HCT116 (cell line): ENCODE measurements around the gene SH3D21. TPM values are rescaled to one million over a fixed set of nuclear protein-coding genes. Genes with fewer than 3 reads are reported as not detected.

Experiments used
- ATAC-seq: fragments of 200-7000 bp; cut with Tn5 transposase; 2 replicates; pipeline ENCODE4 v1.9.1; 2020; ENCODE audit warnings: mild to moderate bottlenecking, moderate library complexity
- BruUV-seq: library from RNA; stranded (reverse); fragments of 400-500 nt; replicated peaks from 2 replicates; lab custom pipeline; 2021; lab: Mats Ljungman, UMichigan
- CTCF ChIA-PET: fragments of 300-600 bp; sonication (Branson Sonifier 250); formaldehyde crosslinking; loops from one replicate; lab custom pipeline; 2021; ENCODE audit warnings: antibody characterized with exemption; lab: Charles Lee
- POLR2A ChIA-PET: fragments of 300-600, 350-600 bp; sonication (Branson Sonifier 250); formaldehyde crosslinking; loops from one replicate; lab custom pipeline; 2021; ENCODE audit warnings: antibody characterized with exemption; lab: Charles Lee
- RAD21 ChIA-PET, 2 experiments: fragments of 300-600 bp; sonication (Branson Sonifier 250); formaldehyde crosslinking; loops; one replicate each; lab custom pipeline; 2023; ENCODE audit warnings: low total read pairs in 2 of 2; ENCODE audit not compliant: uncharacterized antibody in 2 of 2, unreplicated experiment in 2 of 2, low non-redundant PET in 1 of 2; lab: Charles Lee
- DNase-seq: peaks from one replicate; pipeline ENCODE4 v3.0.0-alpha.2; 2010; ENCODE audit warnings: low read depth, low spot score
- H2AFZ ChIP-seq: fragments of 200-600 bp; shearing (Covaris generic), sonication (generic); 2 replicates; pipeline ENCODE4 v1.6.1; 2017; ENCODE audit warnings: low read depth, mixed run types, mixed read lengths, antibody characterized with exemption, low read length; ENCODE audit not compliant: poor library complexity, severe bottlenecking
- H3K27ac ChIP-seq: 2 replicates; pipeline ENCODE4 v1.5.1; 2012; ENCODE audit warnings: low read depth, low read length
- H3K27me3 ChIP-seq: fragments of 200-600 bp; sonication (generic); 2 replicates; pipeline ENCODE4 v1.6.1; 2016; ENCODE audit warnings: mixed run types, low read length, mixed read lengths; ENCODE audit not compliant: insufficient read depth
- H3K36me3 ChIP-seq, 2 experiments: fragments of 200-500 bp in 1 of 2; fragments of 200-600 bp in 1 of 2; sonication (Bioruptor generic) in 1 of 2; sonication (generic) in 1 of 2; 2 replicates each; pipeline versions ENCODE4 v1.5.1 to v1.6.1; 2014 to 2016; ENCODE audit warnings: low read length in 2 of 2, inconsistent platforms in 1 of 2, mixed read lengths in 1 of 2, mixed run types in 1 of 2; ENCODE audit not compliant: insufficient read depth in 2 of 2, control insufficient read depth in 1 of 2
- H3K4me1 ChIP-seq, 2 experiments: fragments of 200-600 bp in 1 of 2; sonication (generic) in 1 of 2; 2 replicates each; pipeline versions ENCODE4 v1.5.1 to v1.6.1; 2012 to 2017; ENCODE audit warnings: low read length in 2 of 2, inconsistent platforms in 1 of 2, mild to moderate bottlenecking in 1 of 2, mixed read lengths in 1 of 2, mixed run types in 1 of 2, moderate library complexity in 1 of 2; ENCODE audit not compliant: insufficient read depth in 2 of 2, control insufficient read depth in 1 of 2
- H3K4me2 ChIP-seq: fragments of 200-600 bp; sonication (generic); 2 replicates; pipeline ENCODE4 v1.6.1; 2017; ENCODE audit warnings: mixed run types, low read length, mixed read lengths
- H3K4me3 ChIP-seq, 2 experiments: fragments of 200-600 bp in 1 of 2; sonication (generic) in 1 of 2; replicated peaks in 1 of 2; 2 replicates each; pipeline ENCODE4 v1.5.1; 2011 to 2016; ENCODE audit warnings: low read length in 2 of 2, control low read depth in 1 of 2, low read depth in 1 of 2, mild to moderate bottlenecking in 1 of 2, mixed read lengths in 1 of 2, mixed run types in 1 of 2
- H3K79me2 ChIP-seq: fragments of 200-600 bp; sonication (generic); 2 replicates; pipeline ENCODE4 v1.6.1; 2017; ENCODE audit warnings: mild to moderate bottlenecking, mixed run types, low read length, moderate library complexity, mixed read lengths; ENCODE audit not compliant: insufficient read depth
- H3K9ac ChIP-seq: fragments of 200-600 bp; sonication (generic); 2 replicates; pipeline ENCODE4 v1.6.1; 2016; ENCODE audit warnings: low read length, mixed read lengths
- H3K9me2 ChIP-seq: fragments of 200-600 bp; sonication (generic), shearing (Covaris generic); 2 replicates; pipeline ENCODE4 v1.6.1; 2017; ENCODE audit warnings: mixed run types, mild to moderate bottlenecking, moderate library complexity; ENCODE audit not compliant: insufficient read depth
- H3K9me3 ChIP-seq, 2 experiments: fragments of 200-500 bp in 1 of 2; fragments of 200-600 bp in 1 of 2; sonication (Bioruptor generic) in 1 of 2; sonication (generic) in 1 of 2; 2 replicates each; pipeline ENCODE4 v1.6.1; 2014 to 2017; ENCODE audit warnings: low read length in 2 of 2, mixed read lengths in 2 of 2, inconsistent platforms in 1 of 2, low read depth in 1 of 2, mild to moderate bottlenecking in 1 of 2, mixed run types in 1 of 2, moderate library complexity in 1 of 2; ENCODE audit not compliant: control insufficient read depth in 1 of 2, insufficient read depth in 1 of 2
- H4K20me1 ChIP-seq: fragments of 200-600 bp; sonication (generic), shearing (Covaris generic); 2 replicates; pipeline ENCODE4 v1.6.1; 2017; ENCODE audit warnings: mixed run types, mild to moderate bottlenecking, moderate library complexity; ENCODE audit not compliant: insufficient read depth
- CBX3 ChIP-seq: IDR thresholded peaks from 2 replicates; pipeline ENCODE4 v1.6.1; 2012; ENCODE audit warnings: low read depth
- EGR1 ChIP-seq: IDR thresholded peaks from 2 replicates; pipeline ENCODE4 v1.6.1; 2012; ENCODE audit warnings: low read depth
- ELF1 ChIP-seq: IDR thresholded peaks from 2 replicates; pipeline ENCODE4 v1.6.1; 2012; ENCODE audit warnings: low read depth, borderline replicate concordance
- FOSL1 ChIP-seq: IDR thresholded peaks from 2 replicates; pipeline ENCODE4 v1.6.1; 2012; ENCODE audit warnings: low read depth
- JUND ChIP-seq: IDR thresholded peaks from 2 replicates; pipeline ENCODE4 v1.6.1; 2012
- MAX ChIP-seq: IDR thresholded peaks from 2 replicates; pipeline ENCODE4 v1.6.1; 2012
- POLR2A ChIP-seq: IDR thresholded peaks from 2 replicates; pipeline ENCODE4 v1.7.0; 2011; ENCODE audit warnings: borderline replicate concordance; ENCODE audit not compliant: insufficient read depth, insufficient read length; ENCODE audit errors: extremely low read depth
- POLR2AphosphoS5 ChIP-seq: IDR thresholded peaks from 2 replicates; pipeline ENCODE4 v1.6.1; 2011; ENCODE audit warnings: mild to moderate bottlenecking, low read depth, low read length, moderate library complexity
- RAD21 ChIP-seq: IDR thresholded peaks from 2 replicates; pipeline ENCODE4 v1.6.1; 2012; ENCODE audit warnings: low read depth, mild to moderate bottlenecking
- SIN3A ChIP-seq: IDR thresholded peaks from 2 replicates; pipeline ENCODE4 v1.6.1; 2012; ENCODE audit warnings: low read depth
- SRF ChIP-seq: IDR thresholded peaks from 2 replicates; pipeline ENCODE4 v1.6.1; 2012; ENCODE audit warnings: low read depth
- TCF7L2 ChIP-seq: IDR thresholded peaks from 2 replicates; pipeline ENCODE4 v1.7.0; 2011; ENCODE audit warnings: borderline replicate concordance, inconsistent platforms; ENCODE audit not compliant: insufficient read depth, insufficient read length; ENCODE audit errors: extremely low read depth
- ZBTB33 ChIP-seq: IDR thresholded peaks from 2 replicates; pipeline ENCODE4 v1.6.1; 2011; ENCODE audit warnings: mild to moderate bottlenecking, low read length, moderate library complexity; ENCODE audit not compliant: insufficient replicate concordance; ENCODE audit errors: extremely low read depth
- ZFX ChIP-seq: fragments of 450-650 bp; IDR thresholded peaks from 2 replicates; pipeline ENCODE4 v1.6.1; 2017
- ZNF274 ChIP-seq: fragments of 200-500 bp; sonication (Bioruptor generic); IDR thresholded peaks from 2 replicates; pipeline ENCODE4 v1.6.1; 2014; ENCODE audit warnings: mild to moderate bottlenecking, low read depth, low read length, inconsistent platforms
- intact Hi-C: fragments of 100-400 bp; cut with micrococcal nuclease; formaldehyde crosslinking; loops from 2 replicates; pipeline ENCODE4 v1.10.0; 2022
- total RNA-seq: library from RNA; stranded (reverse); gene quantifications from one replicate; pipeline ENCODE4 v1.2.1, GENCODE V29; 2021; ENCODE audit not compliant: unreplicated experiment
- TF ChIP-seq, protein P1 (sequence below): IDR thresholded peaks from 2 replicates; pipeline ENCODE4 v1.6.1; 2012; ENCODE audit warnings: low read depth
- TF ChIP-seq, protein P2 (sequence below), 3 experiments: fragments of 200-600 bp in 1 of 3; sonication (generic) in 1 of 3; IDR thresholded peaks in 2 of 3; conservative IDR thresholded peaks in 1 of 3; 2 replicates each; pipeline ENCODE4 v1.5.1; 2012 to 2017; ENCODE audit warnings: low read depth in 2 of 3, low read length in 2 of 3, antibody characterized with exemption in 1 of 3, borderline replicate concordance in 1 of 3, control low read depth in 1 of 3, mild to moderate bottlenecking in 1 of 3, mixed read lengths in 1 of 3, mixed run types in 1 of 3, moderate library complexity in 1 of 3; ENCODE audit not compliant: insufficient read depth in 1 of 3

The SH3D21 gene
- total RNA-seq, 1 experiment from 2014 or later, result 9.3 TPM

GRCh38 chr1:36355811-36356210, 49.6 kb downstream of the SH3D21 start (continued):
- TF ChIP-seq, protein P1, sequence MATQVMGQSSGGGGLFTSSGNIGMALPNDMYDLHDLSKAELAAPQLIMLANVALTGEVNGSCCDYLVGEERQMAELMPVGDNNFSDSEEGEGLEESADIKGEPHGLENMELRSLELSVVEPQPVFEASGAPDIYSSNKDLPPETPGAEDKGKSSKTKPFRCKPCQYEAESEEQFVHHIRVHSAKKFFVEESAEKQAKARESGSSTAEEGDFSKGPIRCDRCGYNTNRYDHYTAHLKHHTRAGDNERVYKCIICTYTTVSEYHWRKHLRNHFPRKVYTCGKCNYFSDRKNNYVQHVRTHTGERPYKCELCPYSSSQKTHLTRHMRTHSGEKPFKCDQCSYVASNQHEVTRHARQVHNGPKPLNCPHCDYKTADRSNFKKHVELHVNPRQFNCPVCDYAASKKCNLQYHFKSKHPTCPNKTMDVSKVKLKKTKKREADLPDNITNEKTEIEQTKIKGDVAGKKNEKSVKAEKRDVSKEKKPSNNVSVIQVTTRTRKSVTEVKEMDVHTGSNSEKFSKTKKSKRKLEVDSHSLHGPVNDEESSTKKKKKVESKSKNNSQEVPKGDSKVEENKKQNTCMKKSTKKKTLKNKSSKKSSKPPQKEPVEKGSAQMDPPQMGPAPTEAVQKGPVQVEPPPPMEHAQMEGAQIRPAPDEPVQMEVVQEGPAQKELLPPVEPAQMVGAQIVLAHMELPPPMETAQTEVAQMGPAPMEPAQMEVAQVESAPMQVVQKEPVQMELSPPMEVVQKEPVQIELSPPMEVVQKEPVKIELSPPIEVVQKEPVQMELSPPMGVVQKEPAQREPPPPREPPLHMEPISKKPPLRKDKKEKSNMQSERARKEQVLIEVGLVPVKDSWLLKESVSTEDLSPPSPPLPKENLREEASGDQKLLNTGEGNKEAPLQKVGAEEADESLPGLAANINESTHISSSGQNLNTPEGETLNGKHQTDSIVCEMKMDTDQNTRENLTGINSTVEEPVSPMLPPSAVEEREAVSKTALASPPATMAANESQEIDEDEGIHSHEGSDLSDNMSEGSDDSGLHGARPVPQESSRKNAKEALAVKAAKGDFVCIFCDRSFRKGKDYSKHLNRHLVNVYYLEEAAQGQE, result no peak

- CTCF ChIA-PET, result no interaction called here
- Histone ChIP-seq H2AFZ (no peak overlapping the region), H3K9ac (no peak overlapping the region), H3K4me2 (no peak overlapping the region), H3K27ac (no peak overlapping the region), H3K79me2 (no peaks in the 10 kb centered on the region), H3K4me1 (peaks cover 0 to 5% of the 10 kb centered on the region in 2 experiments; a peak in 2 of 4 replicates), H3K9me2 (no peaks in the 10 kb centered on the region), H3K9me3 (no peaks in the 10 kb centered on the region), H3K4me3 (no peak overlapping the region), H4K20me1 (no peaks in the 10 kb centered on the region), H3K27me3 (no peaks in the 10 kb centered on the region), H3K36me3 (peaks cover 20 to 22% of the 10 kb centered on the region in 2 experiments)
- BruUV-seq, result no TSS peak
- ATAC-seq (no peak), DNase-seq (no peak)
- intact Hi-C loops, result no loop called here
- no peak for TF ChIP-seq SIN3A
- TF ChIP-seq MAX, result no peak
- no peak for TF ChIP-seq TCF7L2
- no peak for TF ChIP-seq ZFX
- TF ChIP-seq POLR2A, result no peak
- no peak for TF ChIP-seq CBX3
- TF ChIP-seq ZNF274, result no peak
- TF ChIP-seq, protein P2, sequence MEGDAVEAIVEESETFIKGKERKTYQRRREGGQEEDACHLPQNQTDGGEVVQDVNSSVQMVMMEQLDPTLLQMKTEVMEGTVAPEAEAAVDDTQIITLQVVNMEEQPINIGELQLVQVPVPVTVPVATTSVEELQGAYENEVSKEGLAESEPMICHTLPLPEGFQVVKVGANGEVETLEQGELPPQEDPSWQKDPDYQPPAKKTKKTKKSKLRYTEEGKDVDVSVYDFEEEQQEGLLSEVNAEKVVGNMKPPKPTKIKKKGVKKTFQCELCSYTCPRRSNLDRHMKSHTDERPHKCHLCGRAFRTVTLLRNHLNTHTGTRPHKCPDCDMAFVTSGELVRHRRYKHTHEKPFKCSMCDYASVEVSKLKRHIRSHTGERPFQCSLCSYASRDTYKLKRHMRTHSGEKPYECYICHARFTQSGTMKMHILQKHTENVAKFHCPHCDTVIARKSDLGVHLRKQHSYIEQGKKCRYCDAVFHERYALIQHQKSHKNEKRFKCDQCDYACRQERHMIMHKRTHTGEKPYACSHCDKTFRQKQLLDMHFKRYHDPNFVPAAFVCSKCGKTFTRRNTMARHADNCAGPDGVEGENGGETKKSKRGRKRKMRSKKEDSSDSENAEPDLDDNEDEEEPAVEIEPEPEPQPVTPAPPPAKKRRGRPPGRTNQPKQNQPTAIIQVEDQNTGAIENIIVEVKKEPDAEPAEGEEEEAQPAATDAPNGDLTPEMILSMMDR (IDR thresholded peaks at IDR 0.05 in 2 of 3, conservative IDR thresholded peaks at IDR 0.05 in 1 of 3; ENCODE audit: borderline replicate concordance in 1 of 3, insufficient read depth in 1 of 3, low read depth in 2 of 3, low read length in 2 of 3), result no peak
- TF ChIP-seq FOSL1, result no peak
- TF ChIP-seq EGR1, result no peak
- TF ChIP-seq ZBTB33, result no peak
- no peak for TF ChIP-seq JUND
- no peak for TF ChIP-seq SRF
- no peak for TF ChIP-seq POLR2AphosphoS5
- no peak for TF ChIP-seq ELF1
- TF ChIP-seq RAD21, result no peak
- POLR2A ChIA-PET, result no interaction called here
- RAD21 ChIA-PET, result no interaction called here
Measured at GRCh38 chr1:36358514-36359084, 52.4 kb downstream of the SH3D21 start.
